Astrocyte (in vitro differentiated cells and primary cell): ENCODE results near the gene FAM50B. TPM values are rescaled to one million over a fixed set of nuclear protein-coding genes. Genes with fewer than 3 reads are reported as not detected.

Experiments used
- DNase-seq: peaks from one replicate; pipeline ENCODE4 v3.0.0-alpha.2; 2010; ENCODE audit warnings: low read depth
- FAIRE-seq: peaks from 2 replicates; lab custom pipeline; 2011; peaks lifted over from hg19 to GRCh38; lab: Jason Lieb, UNC
- H2AFZ ChIP-seq: 2 replicates; pipeline ENCODE4 v1.6.0; 2012; ENCODE audit warnings: low read depth, low read length, inconsistent platforms
- H3K27ac ChIP-seq: 2 replicates; pipeline ENCODE4 v1.5.1; 2011; ENCODE audit warnings: low read depth, low read length, inconsistent platforms
- H3K27me3 ChIP-seq: 2 replicates; pipeline ENCODE4 v1.6.0; 2011; ENCODE audit warnings: low read length, inconsistent platforms; ENCODE audit not compliant: insufficient read depth
- H3K36me3 ChIP-seq: 2 replicates; pipeline ENCODE4 v1.5.1; 2011; ENCODE audit warnings: low read length, inconsistent platforms; ENCODE audit not compliant: insufficient read depth
- H3K4me1 ChIP-seq: 2 replicates; pipeline ENCODE4 v1.5.1; 2011; ENCODE audit warnings: low read length, inconsistent platforms; ENCODE audit not compliant: insufficient read depth
- H3K4me2 ChIP-seq: 2 replicates; pipeline ENCODE4 v1.6.0; 2012; ENCODE audit warnings: low read length, inconsistent platforms
- H3K4me3 ChIP-seq: 2 replicates; pipeline ENCODE4 v1.5.1; 2011; ENCODE audit warnings: low read depth, mild to moderate bottlenecking, low read length, inconsistent platforms; ENCODE audit not compliant: insufficient read depth
- H3K79me2 ChIP-seq: 2 replicates; pipeline ENCODE4 v1.6.0; 2012; ENCODE audit warnings: mild to moderate bottlenecking, low read length, inconsistent platforms; ENCODE audit not compliant: insufficient read depth
- H3K9ac ChIP-seq: 2 replicates; pipeline ENCODE4 v1.6.0; 2012; ENCODE audit warnings: mild to moderate bottlenecking, low read length, inconsistent platforms
- H3K9me3 ChIP-seq: 2 replicates; pipeline ENCODE4 v1.5.1; 2012; ENCODE audit warnings: low read depth, mild to moderate bottlenecking, low read length, inconsistent platforms; ENCODE audit not compliant: insufficient read depth
- H4K20me1 ChIP-seq: 2 replicates; pipeline ENCODE4 v1.6.0; 2012; ENCODE audit warnings: low read length, inconsistent platforms; ENCODE audit not compliant: insufficient read depth
- H3K27ac Mint-ChIP-seq: one replicate; pipeline ENCODE4 v1.8.0; 2021; ENCODE audit warnings: mild to moderate bottlenecking, mixed read lengths; ENCODE audit not compliant: unreplicated experiment
- H3K27me3 Mint-ChIP-seq: one replicate; pipeline ENCODE4 v1.8.0; 2021; ENCODE audit warnings: low read depth, mixed read lengths; ENCODE audit not compliant: unreplicated experiment
- H3K36me3 Mint-ChIP-seq: one replicate; pipeline ENCODE4 v1.8.0; 2021; ENCODE audit warnings: low read depth, mixed read lengths; ENCODE audit not compliant: unreplicated experiment
- H3K4me1 Mint-ChIP-seq: one replicate; pipeline ENCODE4 v1.8.0; 2021; ENCODE audit warnings: low read depth, mixed read lengths; ENCODE audit not compliant: unreplicated experiment
- H3K4me3 Mint-ChIP-seq: one replicate; pipeline ENCODE4 v1.8.0; 2021; ENCODE audit warnings: mild to moderate bottlenecking, moderate library complexity, mixed read lengths; ENCODE audit not compliant: unreplicated experiment
- H3K9me3 Mint-ChIP-seq: one replicate; pipeline ENCODE4 v1.8.0; 2021; ENCODE audit warnings: mild to moderate bottlenecking, mixed read lengths; ENCODE audit not compliant: unreplicated experiment
- CTCF ChIP-seq: IDR thresholded peaks from 2 replicates; pipeline ENCODE4 v1.5.1; 2011; ENCODE audit warnings: low read depth, mild to moderate bottlenecking, inconsistent platforms, low read length, moderate library complexity; ENCODE audit not compliant: insufficient read depth
- EZH2 ChIP-seq: IDR thresholded peaks from 2 replicates; pipeline ENCODE4 v1.6.1; 2012; ENCODE audit warnings: mild to moderate bottlenecking, low read length, inconsistent platforms; ENCODE audit not compliant: insufficient read depth
- total RNA-seq: library from RNA; stranded (reverse); gene quantifications from 2 replicates; pipeline ENCODE4 v1.2.1, GENCODE V29; 2021

FAM50B gene
- total RNA-seq, 1 donor from 2014 or later, result 4.6 TPM

- Histone ChIP-seq H2AFZ (no peak overlapping the region), H3K9ac (no peak overlapping the region), H3K4me3 (no peak overlapping the region), H3K27me3 (no peaks in the 10 kb centered on the region), H3K27ac (no peak overlapping the region), H3K4me1 (no peaks in the 10 kb centered on the region), H3K79me2 (no peaks in the 10 kb centered on the region), H3K4me2 (no peak overlapping the region), H4K20me1 (no peaks in the 10 kb centered on the region), H3K36me3 (no peaks in the 10 kb centered on the region), H3K9me3 (no peaks in the 10 kb centered on the region)
- Mint-ChIP-seq H3K4me3 (no peak overlapping the region), H3K27me3 (peaks cover 3% of the 10 kb centered on the region), H3K9me3 (peaks cover 2% of the 10 kb centered on the region), H3K27ac (no peak overlapping the region), H3K4me1 (no peaks in the 10 kb centered on the region), H3K36me3 (no peaks in the 10 kb centered on the region)
- DNase-seq (no peak), FAIRE-seq (no peak)
- TF ChIP-seq CTCF, result no peak
- no peak for TF ChIP-seq EZH2
Measured at GRCh38 chr6:3855866-3856265, 6.7 kb downstream of the FAM50B start.

- Mint-ChIP-seq H3K27me3 (peaks cover 4% of the 10 kb centered on the region), H3K4me1 (no peaks in the 10 kb centered on the region), H3K36me3 (no peaks in the 10 kb centered on the region), H3K4me3 (no peak overlapping the region), H3K9me3 (peaks cover 2% of the 10 kb centered on the region), H3K27ac (no peak overlapping the region)
- FAIRE-seq (no peak), DNase-seq (no peak)
- H3K27me3 ChIP-seq, result no peaks in the 10 kb centered on the region
- H2AFZ ChIP-seq, result no peak overlapping the region
- H3K36me3 ChIP-seq, result no peaks in the 10 kb centered on the region
- H3K79me2 ChIP-seq, result no peaks in the 10 kb centered on the region
- no peak overlapping the region for H3K9ac ChIP-seq
- H4K20me1 ChIP-seq, result no peaks in the 10 kb centered on the region
- H3K4me1 ChIP-seq, result no peaks in the 10 kb centered on the region
- no peaks in the 10 kb centered on the region for H3K9me3 ChIP-seq
- no peak for TF ChIP-seq EZH2
- TF ChIP-seq CTCF, result no peak
- no peak overlapping the region for H3K4me3 ChIP-seq
- H3K27ac ChIP-seq, result no peak overlapping the region
- H3K4me2 ChIP-seq, result no peak overlapping the region
Measured at GRCh38 chr6:3856576-3856975, 7.4 kb downstream of the FAM50B start.

GRCh38 chr6:3857468-3858456, 8.6 kb downstream of the FAM50B start:
- H3K4me2 ChIP-seq, result no peak overlapping the region
- no peak overlapping the region for H3K4me3 ChIP-seq
- no peak overlapping the region for H3K9ac ChIP-seq
- no peaks in the 10 kb centered on the region for H3K4me1 Mint-ChIP-seq
- no peaks in the 10 kb centered on the region for H3K27me3 ChIP-seq
- H2AFZ ChIP-seq, result no peak overlapping the region
- no peak for TF ChIP-seq EZH2
- no peak for TF ChIP-seq CTCF
- no peak for FAIRE-seq
- peaks cover 2% of the 10 kb centered on the region for H3K9me3 Mint-ChIP-seq
- no peaks in the 10 kb centered on the region for H3K4me1 ChIP-seq
- no peaks in the 10 kb centered on the region for H3K79me2 ChIP-seq
- H4K20me1 ChIP-seq, result no peaks in the 10 kb centered on the region
- no peak for DNase-seq
- H3K4me3 Mint-ChIP-seq, result no peak overlapping the region
- no peaks in the 10 kb centered on the region for H3K36me3 Mint-ChIP-seq
- H3K27me3 Mint-ChIP-seq, result peaks cover 9% of the 10 kb centered on the region
- H3K36me3 ChIP-seq, result no peaks in the 10 kb centered on the region
- no peak overlapping the region for H3K27ac ChIP-seq
- H3K9me3 ChIP-seq, result no peaks in the 10 kb centered on the region
- no peak overlapping the region for H3K27ac Mint-ChIP-seq
